K562 (cell line): ENCODE measurements around the gene TAF8. TPM values are rescaled to one million over a fixed set of nuclear protein-coding genes. Genes with fewer than 3 reads are reported as not detected.

Experiments
- CBFA2T3 ChIP-seq: fragments of 450-650 bp; IDR thresholded peaks from 2 replicates; pipeline ENCODE4 v1.6.1; 2017
- CBX5 ChIP-seq: IDR thresholded peaks from 2 replicates; pipeline ENCODE4 v1.6.1; 2014; ENCODE audit warnings: low read depth, borderline replicate concordance
- CHD4 ChIP-seq: fragments of 200-600 bp; sonication (generic); IDR thresholded peaks from 3 replicates; pipeline ENCODE4 v1.6.1; 2012; ENCODE audit warnings: low read depth, mild to moderate bottlenecking, mixed read lengths, low read length, inconsistent platforms; ENCODE audit not compliant: insufficient read depth, insufficient replicate concordance, poor library complexity, severe bottlenecking
- DIDO1 ChIP-seq: fragments of 450-650 bp; IDR thresholded peaks from 2 replicates; pipeline ENCODE4 v1.6.1; 2016; ENCODE audit warnings: low read depth, missing biosample characterization, missing genetic modification characterization
- EGR1 ChIP-seq: fragments of 450-650 bp; conservative IDR thresholded peaks from 2 replicates; pipeline ENCODE4 v1.6.1; 2017; ENCODE audit warnings: mild to moderate bottlenecking
- FIP1L1 ChIP-seq: fragments of 200-400 bp; formaldehyde crosslinking; IDR thresholded peaks from 2 replicates; pipeline ENCODE4 v1.6.1; 2018; ENCODE audit warnings: mild to moderate bottlenecking, low read depth, low read length; ENCODE audit not compliant: poor library complexity, severe bottlenecking
- HNRNPUL1 ChIP-seq: fragments of 200-400 bp; formaldehyde crosslinking; IDR thresholded peaks from 2 replicates; pipeline ENCODE4 v1.6.1; 2017; ENCODE audit warnings: low read length
- HSF4 ChIP-seq: fragments of 250-450 bp; sonication (Bioruptor Pico); IDR thresholded peaks from 2 replicates; pipeline ENCODE4 v2.1.2; 2022; ENCODE audit warnings: mild to moderate bottlenecking, moderate library complexity, borderline replicate concordance
- MCM2 ChIP-seq: fragments of 450-650 bp; IDR thresholded peaks from 2 replicates; pipeline ENCODE4 v1.6.1; 2017; ENCODE audit warnings: low read depth, mild to moderate bottlenecking
- RFX1 ChIP-seq: fragments of 450-650 bp; IDR thresholded peaks from 2 replicates; pipeline ENCODE4 v1.6.1; 2016; ENCODE audit warnings: mild to moderate bottlenecking, moderate library complexity
- ZNF217 ChIP-seq: sonication (generic); formaldehyde crosslinking; IDR thresholded peaks from 2 replicates; pipeline ENCODE4 v1.8.0; 2022; ENCODE audit warnings: mild to moderate bottlenecking, missing genetic modification reagents
- ZNF232 ChIP-seq: sonication (generic); formaldehyde crosslinking; IDR thresholded peaks from 2 replicates; pipeline ENCODE4 v1.8.0; 2022; ENCODE audit warnings: mild to moderate bottlenecking, missing genetic modification reagents
- ZNF384 ChIP-seq: IDR thresholded peaks from 2 replicates; pipeline ENCODE4 v1.6.1; 2012; ENCODE audit warnings: low read depth, low read length, improper control_type of control experiment
- polyA plus RNA-seq, 8 experiments: library from polyadenylated mRNA; depleted of rRNA in 4 of 8; stranded (reverse) in 5 of 8; unstranded in 3 of 8; fragments of >200 nt; fragmentation: Nextera tagmentation in 2 of 8; fragmentation: Illumina TruSeq in 1 of 8; extraction: Ambion mirVana in 2 of 8; extraction: Trizol in 1 of 8; gene quantifications; 2 replicates each; pipeline versions ENCODE4 v1.2.1 to v1.2.3, GENCODE V29; 2011 to 2014; ENCODE audit warnings: inconsistent platforms in 1 of 8, missing spikeins in 1 of 8
- total RNA-seq, 7 experiments: library from RNA; depleted of rRNA in 6 of 7; stranded (reverse); fragments of >200 nt in 6 of 7; fragmentation: Illumina TruSeq in 2 of 7; extraction: Trizol in 2 of 7; gene quantifications; 2 replicates each; pipeline versions ENCODE4 v1.2.1 to v1.2.3, GENCODE V29; 2011 to 2021; ENCODE audit warnings: low replicate concordance in 1 of 7
- TF ChIP-seq, protein P1 (sequence below): fragments of 250-450 bp; sonication (Bioruptor Pico); IDR thresholded peaks from 2 replicates; pipeline ENCODE4 v1.8.0; 2022; ENCODE audit warnings: moderate library complexity, mild to moderate bottlenecking, inconsistent platforms
- TF ChIP-seq, protein P2 (sequence below): sonication (generic); formaldehyde crosslinking; IDR thresholded peaks from 2 replicates; pipeline ENCODE4 v1.9.0; 2022; ENCODE audit warnings: mild to moderate bottlenecking, missing genetic modification reagents
- TF ChIP-seq, protein P3 (sequence below): fragments of 250-450 bp; sonication (Bioruptor Pico); IDR thresholded peaks from 2 replicates; pipeline ENCODE4 v1.5.0; 2021; ENCODE audit warnings: mild to moderate bottlenecking, borderline replicate concordance
- TF ChIP-seq, protein P4 (sequence below): fragments of 450-650 bp; formaldehyde crosslinking; conservative IDR thresholded peaks from 2 replicates; pipeline ENCODE4 v1.4.0; 2022; ENCODE audit warnings: mild to moderate bottlenecking, missing genetic modification characterization
- TF ChIP-seq, protein P5 (sequence below), 2 experiments: fragments of 450-650 bp; IDR thresholded peaks; 2 replicates each; pipeline ENCODE4 v1.6.1; 2016

Gene TAF8
- total and polyA plus RNA-seq, 9 of the 15 experiments (the other 6 are each of a cell fraction or from before 2014, with no cell fraction given) = 29.4 to 84.0 (median 52.6) TPM

DNA sequence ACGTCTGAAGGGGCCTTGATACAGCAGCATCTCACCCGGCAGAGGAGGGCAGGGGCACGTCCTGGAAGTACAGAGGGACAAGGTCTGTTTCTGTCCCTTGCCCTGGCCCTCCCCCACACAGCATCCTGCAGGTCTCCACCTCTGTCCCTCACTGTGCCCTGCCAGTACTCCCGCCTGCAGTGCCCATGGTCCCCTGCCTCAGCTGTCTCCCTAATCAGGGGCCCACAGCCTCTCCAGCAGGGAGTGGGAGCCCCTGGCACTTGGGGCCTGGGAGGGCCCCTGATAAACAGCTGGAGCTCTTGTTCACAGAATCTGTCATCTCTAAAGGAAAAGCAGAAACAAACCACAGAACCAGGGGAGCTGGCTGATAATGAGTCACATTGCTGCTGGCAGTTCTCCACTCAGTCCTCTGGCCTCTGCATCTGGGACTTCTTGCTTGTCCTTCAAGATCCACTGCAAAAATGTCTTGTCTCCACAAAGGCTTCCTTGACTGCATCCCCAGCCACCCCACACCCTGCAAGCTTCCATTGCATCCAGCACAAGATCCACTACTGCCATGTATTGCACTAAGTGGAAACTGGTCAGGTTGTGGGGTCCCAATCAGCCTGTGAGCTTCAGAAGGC, 33.2 kb upstream of the TAF8 start (continued):
- TF ChIP-seq, protein P1, sequence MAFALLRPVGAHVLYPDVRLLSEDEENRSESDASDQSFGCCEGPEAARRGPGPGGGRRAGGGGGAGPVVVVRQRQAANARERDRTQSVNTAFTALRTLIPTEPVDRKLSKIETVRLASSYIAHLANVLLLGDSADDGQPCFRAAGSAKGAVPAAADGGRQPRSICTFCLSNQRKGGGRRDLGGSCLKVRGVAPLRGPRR (CRISPR knock-in tag) = peak; percentile 72; the same call in 1 of the 2 replicates
- TF ChIP-seq CBFA2T3 (peak; percentile 100), CHD4 (no peak), CBX5 (no peak; the same call in 1 of the 2 replicates), DIDO1 (tag) (no peak), RFX1 (no peak), HSF4 (CRISPR knock-in tag) (peak; percentile 70; the same call in 1 of the 2 replicates), ZNF232 (CRISPR knock-in tag) (no peak), EGR1 (peak; percentile 83), ZNF217 (CRISPR knock-in tag) (no peak), HNRNPUL1 (no peak), FIP1L1 (no peak), ZNF384 (no peak), MCM2 (no peak)
- TF ChIP-seq, protein P2, sequence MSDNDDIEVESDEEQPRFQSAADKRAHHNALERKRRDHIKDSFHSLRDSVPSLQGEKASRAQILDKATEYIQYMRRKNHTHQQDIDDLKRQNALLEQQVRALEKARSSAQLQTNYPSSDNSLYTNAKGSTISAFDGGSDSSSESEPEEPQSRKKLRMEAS (CRISPR knock-in tag) = peak; percentile 76
- TF ChIP-seq, protein P3, sequence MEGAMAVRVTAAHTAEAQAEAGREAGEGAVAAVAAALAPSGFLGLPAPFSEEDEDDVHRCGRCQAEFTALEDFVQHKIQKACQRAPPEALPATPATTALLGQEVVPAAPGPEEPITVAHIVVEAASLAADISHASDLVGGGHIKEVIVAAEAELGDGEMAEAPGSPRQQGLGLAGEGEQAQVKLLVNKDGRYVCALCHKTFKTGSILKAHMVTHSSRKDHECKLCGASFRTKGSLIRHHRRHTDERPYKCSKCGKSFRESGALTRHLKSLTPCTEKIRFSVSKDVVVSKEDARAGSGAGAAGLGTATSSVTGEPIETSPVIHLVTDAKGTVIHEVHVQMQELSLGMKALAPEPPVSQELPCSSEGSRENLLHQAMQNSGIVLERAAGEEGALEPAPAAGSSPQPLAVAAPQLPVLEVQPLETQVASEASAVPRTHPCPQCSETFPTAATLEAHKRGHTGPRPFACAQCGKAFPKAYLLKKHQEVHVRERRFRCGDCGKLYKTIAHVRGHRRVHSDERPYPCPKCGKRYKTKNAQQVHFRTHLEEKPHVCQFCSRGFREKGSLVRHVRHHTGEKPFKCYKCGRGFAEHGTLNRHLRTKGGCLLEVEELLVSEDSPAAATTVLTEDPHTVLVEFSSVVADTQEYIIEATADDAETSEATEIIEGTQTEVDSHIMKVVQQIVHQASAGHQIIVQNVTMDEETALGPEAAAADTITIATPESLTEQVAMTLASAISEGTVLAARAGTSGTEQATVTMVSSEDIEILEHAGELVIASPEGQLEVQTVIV (CRISPR knock-in tag) = no peak
- TF ChIP-seq, protein P4, sequence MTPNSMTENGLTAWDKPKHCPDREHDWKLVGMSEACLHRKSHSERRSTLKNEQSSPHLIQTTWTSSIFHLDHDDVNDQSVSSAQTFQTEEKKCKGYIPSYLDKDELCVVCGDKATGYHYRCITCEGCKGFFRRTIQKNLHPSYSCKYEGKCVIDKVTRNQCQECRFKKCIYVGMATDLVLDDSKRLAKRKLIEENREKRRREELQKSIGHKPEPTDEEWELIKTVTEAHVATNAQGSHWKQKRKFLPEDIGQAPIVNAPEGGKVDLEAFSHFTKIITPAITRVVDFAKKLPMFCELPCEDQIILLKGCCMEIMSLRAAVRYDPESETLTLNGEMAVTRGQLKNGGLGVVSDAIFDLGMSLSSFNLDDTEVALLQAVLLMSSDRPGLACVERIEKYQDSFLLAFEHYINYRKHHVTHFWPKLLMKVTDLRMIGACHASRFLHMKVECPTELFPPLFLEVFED (CRISPR knock-in tag) = 0 out of 2 replicates have a peak, but pooled peaks have one; percentile 44
- TF ChIP-seq, protein P5, sequence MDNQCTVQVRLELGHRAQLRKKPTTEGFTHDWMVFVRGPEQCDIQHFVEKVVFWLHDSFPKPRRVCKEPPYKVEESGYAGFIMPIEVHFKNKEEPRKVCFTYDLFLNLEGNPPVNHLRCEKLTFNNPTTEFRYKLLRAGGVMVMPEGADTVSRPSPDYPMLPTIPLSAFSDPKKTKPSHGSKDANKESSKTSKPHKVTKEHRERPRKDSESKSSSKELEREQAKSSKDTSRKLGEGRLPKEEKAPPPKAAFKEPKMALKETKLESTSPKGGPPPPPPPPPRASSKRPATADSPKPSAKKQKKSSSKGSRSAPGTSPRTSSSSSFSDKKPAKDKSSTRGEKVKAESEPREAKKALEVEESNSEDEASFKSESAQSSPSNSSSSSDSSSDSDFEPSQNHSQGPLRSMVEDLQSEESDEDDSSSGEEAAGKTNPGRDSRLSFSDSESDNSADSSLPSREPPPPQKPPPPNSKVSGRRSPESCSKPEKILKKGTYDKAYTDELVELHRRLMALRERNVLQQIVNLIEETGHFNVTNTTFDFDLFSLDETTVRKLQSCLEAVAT (IDR thresholded peaks at IDR 0.05) = peak in 1 of 2 experiments; percentile 99; a peak in 2 of 4 replicates
